ENCODE results near the gene NEUROG2.

Gene NEUROG2

GRCh38 chr4:112521123-112522023 lies 5.4 kb upstream of the NEUROG2 start:
- DNase-seq (ENCODE audit: low read depth, low spot score), result peak; percentile 10

- no peak for DNase-seq (ENCODE audit: low read depth, low spot score)
These were observed 4.7 kb upstream of the NEUROG2 start for GRCh38 chr4:112520598-112521122.

GRCh38 chr4:112519689-112520597 lies 4.0 kb upstream of the NEUROG2 start:
- DNase-seq (ENCODE audit: low read depth, low spot score), result no peak

GRCh38 chr4:112518675-112519074 lies 2.7 kb upstream of the NEUROG2 start:
- DNase-seq (ENCODE audit: low read depth, low spot score), result no peak

GRCh38 chr4:112517911-112518310 lies 1.9 kb upstream of the NEUROG2 start:
- DNase-seq (ENCODE audit: low read depth, low spot score), result no peak

- peak; percentile 7 for DNase-seq (ENCODE audit: low read depth, low spot score)
These were observed 1.2 kb upstream of the NEUROG2 start for GRCh38 chr4:112517067-112517634.

GRCh38 chr4:112516471-112517066 lies 589 bp upstream of the NEUROG2 start:
- DNase-seq (ENCODE audit: low read depth, low spot score), result peak; percentile 56

- peak; percentile 71 for DNase-seq (ENCODE audit: low read depth, low spot score)
These were observed 548 bp downstream of the NEUROG2 start for GRCh38 chr4:112515198-112516065.

- no peak for DNase-seq (ENCODE audit: low read depth, low spot score)
These were observed 1.3 kb downstream of the NEUROG2 start for GRCh38 chr4:112514647-112515197.

- DNase-seq (ENCODE audit: low read depth, low spot score), result no peak
These were observed 1.9 kb downstream of the NEUROG2 start for GRCh38 chr4:112513971-112514646.

- DNase-seq (ENCODE audit: low read depth, low spot score), result no peak
These were observed 4.2 kb downstream of the NEUROG2 start for GRCh38 chr4:112511803-112512118.

- DNase-seq (ENCODE audit: low read depth, low spot score), result peak; percentile 19
These were observed 4.7 kb downstream of the NEUROG2 start for GRCh38 chr4:112511093-112511802.

GRCh38 chr4:112510291-112511092 lies 5.5 kb downstream of the NEUROG2 start:
- DNase-seq (ENCODE audit: low read depth, low spot score), result peak; percentile 39

GRCh38 chr4:112509243-112510141 lies 6.5 kb downstream of the NEUROG2 start:
- peak; percentile 55 for DNase-seq (ENCODE audit: low read depth, low spot score)

GRCh38 chr4:112508356-112508755 lies 7.6 kb downstream of the NEUROG2 start:
- DNase-seq (ENCODE audit: low read depth, low spot score), result no peak

GRCh38 chr4:112504807-112505206 lies 11.2 kb downstream of the NEUROG2 start:
- no peak for DNase-seq (ENCODE audit: low read depth, low spot score)

GRCh38 chr4:112502871-112503270 lies 13.1 kb downstream of the NEUROG2 start:
- no peak for DNase-seq (ENCODE audit: low read depth, low spot score)

All from astrocyte of the hippocampus (primary cell).